Bone marrow (tissue), 2 donors: ENCODE data around the gene IFNGR2.
"Not testable (repeated sequence)": the region's sequence is repeated elsewhere in the genome, so short reads cannot be mapped to it uniquely, and the experiment has no call there.

Source experiments
- DNase-seq, 2 donors: peaks; one replicate each; lab custom pipeline; 2025; lab: John Stamatoyannopoulos, UW

The IFNGR2 gene

DNA sequence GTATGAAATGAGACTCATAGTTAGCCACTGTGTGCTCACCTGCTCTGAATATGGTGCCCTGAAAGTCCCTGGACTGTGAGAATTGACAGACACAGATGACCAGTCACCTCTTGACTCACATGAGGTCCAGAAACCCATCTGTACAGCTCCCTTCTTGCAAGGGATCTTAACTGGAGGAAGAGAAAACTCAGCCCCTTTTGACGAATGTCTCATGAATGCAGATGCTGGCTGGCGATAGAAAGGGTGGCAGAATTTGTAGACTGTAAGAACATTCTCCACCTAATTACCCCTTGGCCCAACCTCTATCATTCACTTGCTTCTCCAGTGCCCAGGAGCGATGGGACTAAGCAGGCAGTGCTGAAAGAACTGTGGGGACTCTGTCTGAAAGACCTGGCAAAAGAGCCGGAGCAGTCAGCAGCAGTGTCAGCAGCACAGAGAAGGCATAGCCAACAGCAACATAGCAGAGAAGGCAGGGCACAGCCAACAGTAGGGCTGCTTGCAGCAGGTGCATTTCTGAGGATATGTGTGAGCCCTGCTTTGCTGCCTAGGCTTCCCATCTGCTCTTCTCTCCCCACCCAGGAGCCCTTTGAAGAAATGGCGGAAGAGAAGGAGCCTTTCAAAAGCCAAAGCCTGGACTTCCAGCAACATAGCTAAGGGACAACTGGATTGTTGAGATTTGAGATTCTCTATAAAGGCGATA is 25.8 kb upstream of the IFNGR2 start:
- no peak for DNase-seq

DNA sequence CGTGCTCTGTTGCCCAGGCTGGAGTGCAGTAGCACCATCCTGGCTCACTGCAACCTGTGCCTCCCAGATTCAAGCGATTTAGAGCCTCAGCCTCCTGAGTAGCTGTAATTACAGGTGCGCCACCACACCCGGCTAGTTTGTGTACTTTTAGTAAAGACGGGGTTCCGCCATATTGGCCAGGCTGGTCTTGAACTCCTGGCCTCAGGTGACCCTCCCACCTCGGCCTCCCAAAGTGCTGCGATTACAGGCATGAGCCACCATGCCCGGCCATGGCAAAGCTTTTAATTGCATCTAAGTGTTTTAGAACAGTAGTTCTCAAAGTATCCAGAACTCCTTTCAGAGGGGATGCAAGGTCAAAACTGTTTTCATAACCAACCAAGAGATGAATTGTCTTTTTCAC is 25.1 kb upstream of the IFNGR2 start:
- DNase-seq = no peak

DNA sequence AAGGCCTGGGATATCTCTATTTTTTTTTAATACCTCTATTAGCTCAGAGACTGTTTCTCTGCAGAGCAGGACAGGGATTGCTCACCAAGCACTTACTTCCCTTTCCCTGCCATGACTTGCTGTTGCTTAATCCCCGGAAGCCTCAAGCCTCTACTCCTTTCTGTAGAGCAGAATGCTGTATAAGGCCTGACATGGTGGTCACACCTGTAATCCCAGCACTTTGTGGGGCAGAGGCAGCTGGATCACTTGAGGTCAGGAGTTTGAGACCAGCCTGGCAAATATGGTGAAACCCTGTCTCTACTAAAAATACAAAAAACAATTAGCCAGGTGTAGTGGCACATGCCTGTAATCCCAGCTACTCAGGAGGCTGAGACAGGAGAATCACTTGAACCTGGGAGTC is 23.3 kb upstream of the IFNGR2 start:
- peak in 1 of 2 donors; percentile 78 for DNase-seq

DNA sequence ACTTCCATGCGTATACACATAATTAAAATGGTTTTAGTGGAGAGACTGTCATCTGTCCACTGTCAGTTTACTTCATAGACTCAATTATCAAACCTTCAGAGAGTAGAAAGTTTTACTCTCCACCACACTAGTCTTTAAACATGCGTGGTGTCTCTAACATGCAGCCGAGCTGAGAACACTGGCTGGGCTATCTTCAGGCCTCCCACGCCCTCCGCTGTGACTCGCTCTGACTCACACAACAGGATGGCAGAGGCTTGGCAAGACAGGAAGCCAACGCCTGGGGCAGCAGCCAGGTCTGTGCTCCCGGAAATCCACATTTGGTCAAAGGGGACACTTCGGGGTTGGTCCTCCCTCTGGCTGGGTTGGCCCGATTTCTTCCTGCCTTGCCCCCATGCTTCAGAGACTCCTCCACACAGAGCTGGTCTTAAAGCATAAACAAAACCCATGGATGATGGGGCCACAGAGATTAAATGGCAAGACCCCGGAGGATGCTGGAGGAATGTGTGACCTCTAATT is 22.7 kb upstream of the IFNGR2 start:
- DNase-seq = peak; percentile 66 to 90

DNA sequence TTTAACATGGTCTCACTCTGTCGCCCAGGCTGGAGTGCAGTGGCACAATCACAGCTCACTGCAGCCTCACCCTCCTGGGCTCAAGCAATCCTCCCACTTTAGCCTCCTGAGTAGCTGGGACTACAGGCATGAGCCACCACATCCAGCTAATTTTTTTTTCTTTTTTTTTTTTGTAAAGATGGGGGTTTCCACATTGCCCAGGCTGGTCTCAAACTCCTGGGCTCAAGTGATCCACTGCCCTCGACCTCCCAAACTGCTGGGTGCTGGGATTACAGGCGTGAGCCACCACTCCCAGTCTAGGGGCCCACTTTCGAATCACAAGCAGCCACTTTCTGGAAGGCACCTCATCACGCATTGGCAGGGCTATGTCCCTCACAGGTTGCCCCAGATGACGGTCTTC is 21.8 kb upstream of the IFNGR2 start:
- not testable (repeated sequence) for DNase-seq

DNA sequence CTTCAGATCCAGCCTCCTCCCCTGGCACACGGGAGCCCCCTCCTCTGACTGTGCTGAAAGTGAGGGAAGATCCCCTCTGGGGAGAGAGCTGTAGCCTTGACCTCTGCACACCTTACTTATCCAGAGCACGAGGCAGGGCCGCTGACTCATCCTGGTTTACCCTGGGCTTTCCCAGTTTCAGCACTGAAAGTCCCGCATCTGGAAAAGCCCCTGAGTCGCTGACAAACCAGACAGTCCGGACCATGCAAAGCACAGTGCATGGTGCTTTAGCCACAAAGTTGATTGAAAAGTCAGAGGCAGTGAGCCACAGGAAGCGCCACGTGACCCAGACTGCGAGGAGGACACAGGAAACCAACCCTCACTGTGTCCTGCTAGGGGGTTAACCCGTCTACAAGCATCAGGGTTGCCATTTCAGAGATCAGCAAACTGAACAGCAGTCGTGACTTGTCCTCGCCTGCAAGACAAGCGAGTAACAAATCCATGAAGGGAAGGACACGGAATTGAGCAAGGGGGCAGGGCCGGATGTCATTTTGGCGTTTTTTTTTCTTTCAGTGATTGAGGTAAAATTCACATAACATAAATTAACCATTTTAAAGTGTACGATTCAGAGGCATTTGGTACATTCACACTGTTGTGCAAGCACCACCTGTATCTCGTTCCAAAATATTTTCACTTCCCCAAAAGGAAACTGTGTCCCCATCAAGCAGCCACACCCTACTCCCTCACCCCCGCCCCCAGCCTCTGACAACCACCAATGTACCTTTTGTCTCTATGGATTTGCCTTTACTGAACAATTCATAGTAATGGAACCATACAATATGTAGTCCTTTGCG is 19.9 kb upstream of the IFNGR2 start:
- peak; percentile 42 to 72 for DNase-seq

DNA sequence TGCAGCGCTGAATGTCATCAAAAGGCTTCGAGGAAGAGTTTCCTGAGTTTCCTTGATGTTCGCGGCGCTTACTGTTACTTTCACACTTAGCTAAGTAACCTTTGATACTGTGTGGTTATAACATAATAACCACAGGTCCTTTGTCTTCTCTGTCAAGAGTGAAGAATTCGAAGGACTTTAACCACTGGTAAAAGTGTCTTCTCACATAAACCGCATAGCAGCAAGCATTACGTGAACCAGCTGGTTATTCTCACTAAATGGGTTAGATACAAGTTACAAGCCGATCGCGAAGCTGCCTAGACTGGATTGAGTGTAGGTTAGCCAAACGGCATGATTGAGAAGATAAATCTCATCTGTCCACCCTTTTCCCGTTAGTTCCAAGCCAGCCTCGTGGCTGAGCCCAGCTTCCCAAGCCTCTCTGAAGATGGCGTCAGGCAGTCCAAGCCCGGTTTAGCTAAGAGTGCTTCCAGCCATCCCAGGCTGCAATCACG is 18.3 kb upstream of the IFNGR2 start:
- DNase-seq = no peak

DNA sequence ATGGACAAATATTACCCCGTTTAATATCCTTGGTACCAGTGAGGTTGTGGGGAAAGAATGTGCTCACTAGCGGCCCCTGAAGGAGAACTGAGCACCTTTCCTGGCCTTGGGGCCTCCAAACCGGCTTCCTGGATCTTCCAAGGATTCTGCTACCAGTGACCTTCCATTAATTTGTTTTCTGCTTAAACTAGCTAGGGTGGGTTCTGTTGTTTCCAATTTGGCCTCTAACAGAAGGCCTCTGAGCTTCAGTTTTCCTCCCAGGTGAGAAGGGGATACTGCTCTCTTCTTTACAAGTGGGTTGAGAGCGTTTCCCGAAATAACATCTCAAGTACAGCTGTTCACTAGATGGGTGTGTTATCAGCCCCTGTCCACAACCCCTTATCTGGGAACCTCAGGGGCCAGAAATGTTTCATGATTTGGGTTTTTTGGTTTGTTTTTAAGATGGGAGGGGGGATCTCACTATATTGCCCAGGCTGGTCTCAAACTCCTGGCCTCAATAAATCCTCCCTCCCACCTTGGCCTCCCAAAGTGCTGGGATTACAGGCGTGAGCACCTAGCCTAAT is 16.9 kb upstream of the IFNGR2 start:
- DNase-seq = no peak

DNA sequence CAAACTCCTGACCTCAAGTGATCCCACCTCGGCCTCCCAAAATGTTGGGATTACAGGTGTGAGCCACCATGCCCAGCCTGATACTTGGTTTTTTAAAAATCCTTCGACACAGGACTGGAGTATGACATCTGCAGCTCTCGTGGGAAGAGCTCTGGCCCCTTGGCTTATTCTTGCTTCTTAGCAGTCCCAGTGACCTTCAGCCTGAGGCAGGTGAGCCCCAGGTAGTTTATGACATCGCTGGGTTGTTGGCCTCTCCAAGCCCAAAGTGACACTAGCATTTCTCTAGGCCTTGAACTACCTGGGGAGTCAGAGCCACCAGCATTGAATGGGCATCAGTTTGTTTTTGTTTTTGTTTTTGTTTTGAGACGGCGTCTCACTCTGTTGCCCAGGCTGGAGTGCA is 15.9 kb upstream of the IFNGR2 start:
- no peak for DNase-seq

DNA sequence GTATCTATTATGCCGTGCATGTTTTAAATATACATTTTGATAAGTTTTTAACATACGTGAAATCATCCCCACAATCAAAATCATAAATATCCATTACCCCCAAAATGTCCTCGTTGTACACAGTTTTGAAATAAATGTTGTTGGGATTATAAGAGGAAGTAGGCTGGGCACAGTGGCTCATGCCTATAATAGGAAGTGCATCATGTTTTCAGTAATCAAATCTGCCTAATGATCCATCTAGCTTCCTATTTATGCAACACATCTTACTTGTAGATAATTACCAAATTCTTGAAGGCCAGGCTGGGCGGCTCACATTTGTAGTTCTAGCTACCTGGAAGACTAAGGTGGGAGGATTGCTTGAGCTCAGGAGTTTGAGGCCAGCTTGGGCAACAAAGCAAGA is 15.0 kb upstream of the IFNGR2 start:
- no peak for DNase-seq

DNA sequence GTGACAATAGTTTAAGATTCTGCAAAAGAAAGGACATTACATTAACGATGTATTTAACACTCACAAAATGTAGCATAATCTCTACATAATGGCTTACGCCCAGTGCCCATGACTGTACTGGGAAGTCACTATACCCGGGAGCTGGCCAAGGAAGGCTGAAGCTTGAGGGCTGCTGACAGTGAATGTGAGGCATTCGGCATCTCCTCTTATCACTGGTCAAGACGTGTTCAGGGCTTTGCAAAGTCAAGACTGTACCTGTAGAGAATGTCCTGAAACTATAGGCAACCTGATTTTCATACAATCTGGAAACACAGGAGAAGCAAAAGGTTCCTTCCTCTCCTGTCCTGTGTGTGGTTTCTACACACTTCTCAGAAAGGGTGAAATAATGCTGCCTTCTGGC is 12.7 kb upstream of the IFNGR2 start:
- no peak for DNase-seq

DNA sequence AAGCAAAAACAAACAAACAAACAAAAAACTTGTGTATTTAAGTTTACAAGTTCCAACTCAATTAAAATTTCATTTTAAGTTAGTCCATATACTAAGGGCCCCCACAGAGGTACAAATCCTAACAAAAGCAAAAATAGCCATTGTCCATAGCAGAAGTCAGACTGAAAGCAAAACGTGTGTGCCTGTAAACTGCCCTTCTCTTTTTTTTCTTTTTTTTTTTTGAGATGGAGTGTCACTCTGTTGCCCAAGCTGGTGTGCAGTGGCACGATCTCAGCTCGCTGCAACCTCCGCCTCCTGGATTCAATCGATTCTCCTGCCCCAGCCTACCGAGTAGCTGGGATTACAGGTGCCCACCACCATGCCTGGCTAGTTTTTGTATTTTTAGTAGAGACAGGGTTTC is 11.6 kb upstream of the IFNGR2 start:
- DNase-seq = no peak

DNA sequence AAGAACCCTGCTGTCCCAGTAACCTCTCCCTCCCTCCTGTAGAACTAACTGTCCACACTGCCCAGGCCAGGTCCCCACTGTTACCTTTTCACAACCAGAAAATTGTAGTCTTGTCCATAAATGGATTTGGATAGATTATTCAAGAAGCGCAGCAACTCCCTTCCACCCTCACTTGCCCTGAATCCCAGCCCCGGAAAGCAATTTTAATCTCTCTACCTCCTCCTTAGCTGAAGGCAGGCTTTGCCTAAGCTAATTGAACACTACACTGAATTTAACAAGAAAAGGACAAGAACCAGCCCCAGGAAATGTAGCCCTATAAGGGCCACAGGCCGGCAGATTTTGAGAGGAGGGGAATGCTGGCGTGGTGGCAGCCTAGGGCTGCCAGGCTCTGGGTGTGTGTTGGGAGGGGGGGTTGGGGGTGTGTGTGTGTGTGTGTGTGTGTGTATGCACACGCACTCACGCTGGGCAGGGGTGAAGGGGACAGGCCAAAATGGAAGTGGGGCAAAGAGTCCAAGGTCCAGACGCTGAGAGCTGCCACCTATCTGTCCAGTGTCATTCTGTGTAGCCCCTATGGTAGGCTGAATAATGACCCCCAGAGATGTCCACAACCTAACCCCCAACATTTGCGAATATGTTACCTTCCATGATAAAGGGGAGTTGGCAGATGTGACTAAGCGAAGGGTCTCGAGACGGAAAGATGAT is 10.8 kb upstream of the IFNGR2 start:
- DNase-seq = no peak

DNA sequence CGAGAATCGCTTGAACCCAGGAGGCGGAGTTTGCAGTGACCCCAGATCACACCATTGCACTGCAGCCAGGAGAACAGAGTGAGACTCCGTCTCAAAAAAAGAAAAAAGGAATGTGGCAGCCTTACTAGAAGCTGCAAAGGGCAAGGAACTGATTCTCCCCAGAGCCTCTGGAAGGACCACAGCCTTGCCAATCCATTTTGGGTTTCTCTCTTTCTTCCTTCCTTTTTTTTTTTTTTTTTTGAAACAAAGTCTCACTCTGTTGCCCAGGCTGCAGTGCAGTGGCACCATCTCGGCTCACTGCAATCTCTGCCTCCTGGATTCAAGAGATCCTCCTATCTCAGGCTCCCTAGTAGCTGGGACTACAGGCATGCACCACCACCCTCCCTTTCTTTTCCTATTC is 9.9 kb upstream of the IFNGR2 start:
- no peak for DNase-seq

DNA sequence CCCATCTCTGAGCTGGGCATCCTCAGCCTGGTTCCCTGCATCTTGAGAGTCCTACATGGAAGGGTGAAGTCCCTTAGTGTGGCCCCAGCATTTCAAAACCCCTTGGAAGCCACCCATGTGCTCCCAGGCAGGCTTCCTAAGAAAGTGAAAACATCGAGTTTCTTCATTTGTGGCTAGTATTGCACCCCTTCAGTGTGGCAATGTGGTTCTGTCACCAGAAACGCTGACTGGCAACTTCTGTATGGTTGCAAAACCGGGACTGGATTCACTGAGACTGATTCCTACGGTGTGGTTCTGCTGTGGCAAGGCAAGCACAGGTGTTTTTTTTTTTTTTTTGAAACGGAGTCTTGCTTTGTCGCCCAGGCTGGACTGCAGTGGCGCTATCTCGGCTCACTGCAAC is 9.0 kb upstream of the IFNGR2 start:
- peak in 1 of 2 donors; percentile 35 for DNase-seq

DNA sequence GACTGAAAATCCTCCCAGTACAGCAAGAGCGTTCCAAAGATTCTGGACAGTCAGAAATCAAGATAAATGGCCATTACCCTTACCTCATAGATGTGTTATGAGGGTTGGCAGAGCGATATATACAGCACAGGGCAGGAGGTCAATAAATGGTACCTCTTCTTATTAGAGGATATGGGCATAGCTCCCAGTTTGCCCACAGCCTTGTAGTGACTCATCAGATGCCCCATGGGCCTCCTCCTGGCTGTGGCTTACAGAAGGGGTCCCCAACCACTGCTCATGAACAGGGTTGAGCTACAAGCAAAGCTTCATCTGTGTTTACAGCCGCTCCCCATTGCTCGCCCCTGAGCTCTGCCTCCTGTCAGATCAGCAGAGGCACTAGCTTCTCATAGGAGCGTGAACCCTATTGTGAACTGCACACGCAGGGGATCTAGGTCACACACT is 7.3 kb upstream of the IFNGR2 start:
- no peak for DNase-seq

DNA sequence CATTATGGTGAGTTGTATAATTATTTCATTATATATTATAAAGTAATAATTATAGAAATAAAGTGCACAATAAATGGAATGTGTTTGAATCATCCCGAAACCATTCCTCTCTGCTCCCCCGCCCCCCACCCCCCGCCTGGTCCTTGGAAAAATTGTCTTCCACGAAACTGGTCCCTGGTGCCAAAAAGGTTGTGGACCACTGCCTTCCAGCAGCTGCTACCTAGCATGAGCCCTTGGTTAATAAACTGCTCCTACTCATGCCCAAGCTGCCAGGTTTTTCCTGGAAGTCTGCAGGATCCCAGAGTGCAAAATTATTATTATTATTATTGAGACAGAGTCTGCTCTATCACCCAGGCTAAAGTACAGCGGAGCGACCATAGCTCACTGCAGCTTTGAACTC is 6.8 kb upstream of the IFNGR2 start:
- no peak for DNase-seq

DNA sequence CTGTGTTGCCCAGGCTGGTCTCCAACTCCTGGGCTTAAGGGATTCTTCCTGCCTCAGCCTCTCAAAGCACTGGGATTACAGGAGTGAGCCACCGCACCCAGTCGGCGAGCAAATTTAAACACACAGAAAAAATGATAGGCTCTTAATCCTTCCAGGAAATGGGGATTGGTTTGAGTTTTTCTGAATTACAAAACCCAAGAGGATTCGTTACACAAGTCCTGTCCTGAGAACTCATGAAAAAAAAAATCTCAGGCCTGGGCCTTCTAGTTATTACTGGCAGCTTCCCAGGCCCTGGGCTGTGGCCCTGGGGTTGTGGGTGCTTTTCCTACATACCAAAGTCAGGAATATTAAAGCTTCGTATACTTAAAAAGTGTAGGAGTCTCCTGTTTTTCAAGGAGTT is 6.3 kb upstream of the IFNGR2 start:
- no peak for DNase-seq

DNA sequence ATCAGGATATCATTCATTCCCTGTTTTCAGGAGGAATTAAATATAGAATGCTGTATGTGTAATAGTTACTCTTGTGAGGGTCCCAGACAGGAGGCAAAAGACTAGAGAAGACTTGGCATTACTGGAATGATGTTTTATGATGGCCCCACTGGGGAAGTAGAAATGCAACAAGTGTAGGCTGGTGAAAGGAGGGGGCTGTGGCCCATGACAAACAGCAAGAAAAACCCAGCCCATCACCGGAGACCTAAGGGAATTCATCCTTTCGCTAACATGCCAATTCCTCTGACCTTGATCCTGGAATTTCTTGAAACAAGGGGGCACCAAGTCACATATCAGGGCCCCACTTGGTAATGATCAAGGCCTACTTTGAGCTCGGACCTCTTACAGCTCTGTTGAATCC is 5.5 kb upstream of the IFNGR2 start:
- DNase-seq = no peak

DNA sequence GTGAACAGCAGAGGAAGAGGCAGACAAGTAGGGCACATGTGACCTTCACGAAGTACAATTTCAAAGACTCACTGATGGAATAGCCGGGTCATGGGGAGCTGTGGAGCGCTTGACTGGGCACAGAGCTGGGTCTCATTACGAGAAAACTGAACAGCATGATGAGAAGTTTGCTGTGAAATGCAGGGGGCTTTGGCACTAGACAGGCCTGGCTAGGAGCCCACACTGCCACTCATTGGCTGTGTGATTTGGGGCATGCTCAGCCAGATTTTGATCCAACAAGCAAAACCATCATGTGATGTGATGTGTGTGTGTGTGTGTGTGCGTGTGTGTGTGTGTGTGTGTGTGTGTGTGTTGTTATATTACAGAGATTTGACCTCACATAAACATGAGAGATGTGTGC is 4.9 kb upstream of the IFNGR2 start:
- no peak for DNase-seq

DNA sequence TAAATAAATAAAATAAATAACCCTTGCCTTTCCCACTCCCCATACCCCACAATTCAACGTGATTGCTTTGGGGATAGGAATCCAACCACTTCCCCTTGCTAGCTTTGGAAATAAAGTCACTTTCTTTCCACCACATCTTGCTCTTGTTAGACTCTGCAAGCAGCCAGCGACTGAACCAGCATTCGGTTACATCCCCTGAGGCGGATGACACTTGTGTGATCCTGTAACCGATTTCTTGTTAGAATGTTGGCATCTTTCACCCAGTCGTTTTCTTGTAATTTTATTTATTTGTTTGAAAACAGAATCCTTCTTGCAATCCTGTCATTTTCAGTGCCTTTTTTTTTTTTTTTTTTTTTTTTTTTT is 1.6 kb upstream of the IFNGR2 start:
- no peak for DNase-seq
